Ishikawa (cell line): ENCODE measurements around the gene HIC1.

Experiments
- CREB1 ChIP-seq: IDR thresholded peaks from 2 replicates; pipeline ENCODE4 v1.6.1; 2012; ENCODE audit warnings: low read depth
- EGR1 ChIP-seq: IDR thresholded peaks from 2 replicates; pipeline ENCODE4 v1.6.1; 2012
- NFIC ChIP-seq: IDR thresholded peaks from 2 replicates; pipeline ENCODE4 v1.6.1; 2012
- TCF12 ChIP-seq: IDR thresholded peaks from 2 replicates; pipeline ENCODE4 v1.6.1; 2012; ENCODE audit warnings: low read depth
- USF1 ChIP-seq: IDR thresholded peaks from 2 replicates; pipeline ENCODE4 v1.6.1; 2012
- YY1 ChIP-seq: IDR thresholded peaks from 2 replicates; pipeline ENCODE4 v1.6.1; 2012; ENCODE audit warnings: low read depth

GRCh38 chr17:2011411-2012371 is 43.2 kb upstream of the HIC1 start:
- TF ChIP-seq NFIC (peak; percentile 97), EGR1 (no peak), TCF12 (no peak), YY1 (no peak), USF1 (peak; percentile 84), CREB1 (no peak)
